Esophagus muscularis mucosa (tissue), 3 donors: ENCODE data around the gene USP25.

Experiments
- POLR2A ChIP-seq: fragments of 450-650 bp; IDR thresholded peaks from one replicate; pipeline ENCODE4 v1.6.1; 2017; ENCODE audit warnings: antibody characterized with exemption, moderate library complexity, mild to moderate bottlenecking, low read depth
- POLR2AphosphoS5 ChIP-seq, 2 donors: sonication (generic); formaldehyde crosslinking; IDR thresholded peaks; one replicate each; pipeline ENCODE4 v1.6.1; 2017; ENCODE audit warnings: antibody characterized with exemption in 2 of 2
- TF ChIP-seq, protein P1 (sequence below), 3 experiments: fragments of 200-600 bp in 2 of 3; fragments of 450-650 bp in 1 of 3; sonication (generic) in 2 of 3; IDR thresholded peaks; one replicate each; pipeline ENCODE4 v1.5.1; 2017 to 2019; ENCODE audit warnings: antibody characterized with exemption in 3 of 3, mild to moderate bottlenecking in 2 of 3, moderate library complexity in 1 of 3

DNA sequence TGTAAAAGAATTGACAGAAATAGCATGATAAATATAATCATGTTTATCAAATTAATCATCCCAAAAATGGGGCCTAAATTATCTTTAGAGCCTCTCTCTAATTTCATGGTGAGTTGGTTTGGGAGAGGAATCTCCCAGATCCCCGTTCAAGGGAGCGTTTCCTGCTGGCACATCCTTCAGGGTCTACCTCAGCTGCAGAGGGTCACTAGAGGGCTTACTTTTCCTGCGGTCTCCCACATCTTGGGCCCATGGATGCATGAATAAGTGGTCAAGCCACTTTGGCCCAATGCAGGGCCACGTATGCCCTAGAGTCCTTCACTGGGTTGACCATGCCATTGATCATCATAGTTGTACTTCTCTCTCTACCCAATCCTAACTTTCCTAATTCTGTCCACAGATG, 164.1 kb downstream of the USP25 start:
- TF ChIP-seq, protein P1, sequence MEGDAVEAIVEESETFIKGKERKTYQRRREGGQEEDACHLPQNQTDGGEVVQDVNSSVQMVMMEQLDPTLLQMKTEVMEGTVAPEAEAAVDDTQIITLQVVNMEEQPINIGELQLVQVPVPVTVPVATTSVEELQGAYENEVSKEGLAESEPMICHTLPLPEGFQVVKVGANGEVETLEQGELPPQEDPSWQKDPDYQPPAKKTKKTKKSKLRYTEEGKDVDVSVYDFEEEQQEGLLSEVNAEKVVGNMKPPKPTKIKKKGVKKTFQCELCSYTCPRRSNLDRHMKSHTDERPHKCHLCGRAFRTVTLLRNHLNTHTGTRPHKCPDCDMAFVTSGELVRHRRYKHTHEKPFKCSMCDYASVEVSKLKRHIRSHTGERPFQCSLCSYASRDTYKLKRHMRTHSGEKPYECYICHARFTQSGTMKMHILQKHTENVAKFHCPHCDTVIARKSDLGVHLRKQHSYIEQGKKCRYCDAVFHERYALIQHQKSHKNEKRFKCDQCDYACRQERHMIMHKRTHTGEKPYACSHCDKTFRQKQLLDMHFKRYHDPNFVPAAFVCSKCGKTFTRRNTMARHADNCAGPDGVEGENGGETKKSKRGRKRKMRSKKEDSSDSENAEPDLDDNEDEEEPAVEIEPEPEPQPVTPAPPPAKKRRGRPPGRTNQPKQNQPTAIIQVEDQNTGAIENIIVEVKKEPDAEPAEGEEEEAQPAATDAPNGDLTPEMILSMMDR (IDR thresholded peaks at IDR 0.05), result no peak
- TF ChIP-seq POLR2A, result no peak
- no peak for TF ChIP-seq POLR2AphosphoS5 (IDR thresholded peaks at IDR 0.05)
